IPS-NIHi11 (cell line): ENCODE measurements around the gene KDM4B.
"Not testable (repeated sequence)": the region's sequence is repeated elsewhere in the genome, so short reads cannot be mapped to it uniquely, and the experiment has no call there.

Experiments used
- DNase-seq: peaks from one replicate; pipeline ENCODE4 v3.0.0; 2012; ENCODE audit warnings: mixed read lengths, low spot score

Gene KDM4B

DNA sequence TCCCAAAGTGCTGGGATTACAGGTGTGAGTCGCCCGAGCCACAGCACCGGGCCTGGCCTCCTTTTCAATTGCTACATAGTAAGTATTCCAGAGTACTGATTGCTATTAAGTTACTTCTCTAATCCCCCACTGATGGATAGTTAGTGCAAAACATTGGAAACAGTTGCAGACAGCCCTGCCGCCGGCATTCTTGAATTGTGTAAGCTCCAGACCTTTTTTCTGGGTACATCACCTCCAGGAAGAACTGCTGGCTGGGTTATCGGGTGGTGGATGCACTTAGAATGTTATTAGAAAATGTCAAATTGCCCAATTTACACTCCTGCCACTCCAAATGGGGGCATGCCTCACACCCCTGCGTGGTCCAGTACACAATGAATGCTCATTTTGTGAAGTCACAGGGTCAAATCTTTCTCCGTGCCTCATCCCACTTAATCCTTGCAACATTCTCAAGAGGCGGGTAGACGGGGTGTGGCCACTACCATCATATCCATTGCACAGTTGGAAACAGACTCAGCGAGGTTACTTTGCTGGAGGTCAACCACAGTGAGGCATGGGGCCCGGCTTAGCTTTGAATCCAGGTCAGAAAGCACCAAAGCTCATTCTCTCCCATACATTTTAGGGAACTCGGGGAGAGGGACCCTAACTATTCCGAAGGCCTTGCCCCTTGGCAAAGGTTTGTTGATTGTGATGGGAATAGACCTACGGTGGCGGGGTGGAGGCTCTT lies 1.0 kb upstream of the KDM4B start:
- no peak for DNase-seq

DNA sequence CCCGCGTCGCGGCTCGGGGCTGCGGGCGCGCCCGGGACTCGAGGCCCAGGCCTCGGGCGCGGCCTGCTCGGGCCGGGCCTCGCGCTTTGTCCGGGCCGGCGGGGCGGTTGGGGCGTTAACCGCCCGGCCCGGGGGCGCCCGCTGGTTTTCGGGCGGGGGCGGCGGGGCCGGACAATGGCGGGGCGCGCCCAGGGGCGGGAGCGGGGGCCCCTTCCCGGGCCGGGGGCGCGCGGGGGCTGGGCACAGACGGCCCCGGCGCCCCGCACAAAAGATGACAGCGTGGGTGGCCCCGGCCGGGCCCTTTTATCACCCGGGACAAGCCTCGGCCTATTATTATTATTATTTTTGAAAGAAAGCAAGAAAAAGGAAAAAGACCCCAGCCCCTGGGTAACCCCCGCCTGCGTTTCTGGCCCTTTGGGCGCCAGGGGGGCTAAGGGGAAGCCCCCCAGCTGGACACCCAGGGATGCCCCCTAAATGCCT lies 419 bp downstream of the KDM4B start:
- DNase-seq, result no peak

DNA sequence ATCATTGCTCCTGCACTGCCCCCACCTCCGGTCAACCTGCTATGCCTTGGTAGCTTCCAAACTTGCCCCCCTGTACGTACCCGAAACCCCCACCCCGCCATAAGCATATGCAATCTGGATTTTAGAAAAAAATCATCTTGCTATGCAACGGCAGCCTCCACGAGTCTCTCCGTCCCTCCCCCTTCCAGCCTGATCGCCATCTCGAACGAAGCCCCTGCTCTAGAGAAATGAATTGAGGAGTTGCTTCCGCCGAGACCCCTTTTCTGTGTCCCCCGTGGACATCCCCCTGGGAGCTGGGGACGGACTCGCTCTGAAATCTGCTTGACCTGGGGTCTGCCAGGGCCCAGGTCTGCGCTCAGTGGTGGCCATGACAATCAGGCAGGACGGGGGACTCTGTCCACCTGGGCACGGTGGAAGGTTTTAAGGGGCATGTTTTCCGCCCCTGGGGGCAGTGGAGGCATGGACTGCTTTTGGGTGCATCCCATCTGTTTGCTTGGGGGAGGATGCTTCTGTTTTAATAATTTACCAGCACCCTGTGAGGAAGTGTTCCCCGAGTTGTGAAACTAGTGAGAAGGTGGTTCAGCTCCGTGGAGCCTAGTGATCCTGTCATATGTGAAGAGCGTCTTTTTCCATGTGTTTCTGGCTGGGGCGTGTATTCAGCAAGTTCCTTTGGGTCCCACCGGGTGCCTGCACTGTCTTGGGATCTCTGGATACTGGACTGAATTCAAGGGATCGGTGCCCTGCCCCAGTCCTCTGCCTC lies 1.0 kb downstream of the KDM4B start:
- DNase-seq, result no peak

DNA sequence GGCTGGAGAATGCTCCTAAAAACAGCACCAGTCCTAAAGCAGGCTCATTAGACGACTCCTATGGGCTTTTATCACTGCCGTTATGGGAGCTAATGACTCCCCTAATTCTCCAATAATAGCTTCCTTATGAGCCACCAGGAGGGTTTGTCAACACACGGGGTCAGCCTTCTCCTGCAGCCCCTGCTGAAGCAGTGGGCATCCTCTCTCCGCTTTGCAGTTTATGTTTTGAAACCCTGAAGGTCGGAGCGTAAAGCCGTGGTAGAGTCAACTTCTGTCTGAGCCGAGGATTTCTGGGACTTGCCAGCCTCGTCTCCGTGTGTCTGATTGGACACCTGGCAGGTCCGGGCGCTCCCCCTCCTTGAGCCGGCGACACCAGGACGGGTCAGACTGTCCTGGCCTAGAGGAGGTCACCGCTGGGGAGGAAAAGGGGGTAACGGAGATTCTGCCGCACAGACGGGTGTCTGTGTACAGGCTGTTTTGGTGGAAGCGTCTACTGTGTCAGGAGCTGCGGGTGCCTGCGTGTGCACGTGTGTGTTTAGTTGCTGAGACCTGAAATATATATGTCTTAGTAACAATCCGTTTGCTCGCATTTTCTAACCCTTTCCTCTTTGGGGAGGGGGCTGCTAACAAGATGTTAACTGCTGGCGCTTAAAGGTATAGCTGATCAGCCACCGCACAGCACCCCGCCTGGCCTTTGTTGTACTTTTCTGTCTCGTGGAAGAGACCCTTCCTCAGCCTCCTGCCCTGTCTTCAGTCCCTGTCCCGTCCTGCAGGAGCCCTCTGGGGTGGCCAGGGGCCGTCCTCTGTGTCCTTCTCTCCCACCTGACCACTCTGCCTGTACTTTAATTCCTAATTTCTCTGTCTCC lies 1.9 kb downstream of the KDM4B start:
- DNase-seq, result no peak

DNA sequence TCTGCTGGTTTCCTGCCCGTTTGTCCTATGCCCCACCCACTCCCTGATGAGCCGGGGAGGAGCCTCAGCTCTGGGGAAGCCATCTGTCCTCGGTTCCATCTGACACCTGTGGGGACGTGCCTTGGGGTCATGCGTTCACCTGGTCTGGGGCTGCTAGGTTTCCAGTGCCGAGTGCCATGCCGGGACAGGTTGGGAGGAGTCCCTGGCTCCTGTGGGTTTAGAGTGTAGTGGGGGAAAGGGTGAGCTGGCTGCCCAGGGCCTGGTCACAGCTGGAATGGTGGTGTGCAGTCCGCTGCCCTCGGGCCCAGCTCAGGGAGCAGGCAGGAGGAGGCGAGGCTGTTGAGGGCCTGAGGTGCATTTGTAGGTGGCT lies 2.5 kb downstream of the KDM4B start:
- DNase-seq, result peak; percentile 75

DNA sequence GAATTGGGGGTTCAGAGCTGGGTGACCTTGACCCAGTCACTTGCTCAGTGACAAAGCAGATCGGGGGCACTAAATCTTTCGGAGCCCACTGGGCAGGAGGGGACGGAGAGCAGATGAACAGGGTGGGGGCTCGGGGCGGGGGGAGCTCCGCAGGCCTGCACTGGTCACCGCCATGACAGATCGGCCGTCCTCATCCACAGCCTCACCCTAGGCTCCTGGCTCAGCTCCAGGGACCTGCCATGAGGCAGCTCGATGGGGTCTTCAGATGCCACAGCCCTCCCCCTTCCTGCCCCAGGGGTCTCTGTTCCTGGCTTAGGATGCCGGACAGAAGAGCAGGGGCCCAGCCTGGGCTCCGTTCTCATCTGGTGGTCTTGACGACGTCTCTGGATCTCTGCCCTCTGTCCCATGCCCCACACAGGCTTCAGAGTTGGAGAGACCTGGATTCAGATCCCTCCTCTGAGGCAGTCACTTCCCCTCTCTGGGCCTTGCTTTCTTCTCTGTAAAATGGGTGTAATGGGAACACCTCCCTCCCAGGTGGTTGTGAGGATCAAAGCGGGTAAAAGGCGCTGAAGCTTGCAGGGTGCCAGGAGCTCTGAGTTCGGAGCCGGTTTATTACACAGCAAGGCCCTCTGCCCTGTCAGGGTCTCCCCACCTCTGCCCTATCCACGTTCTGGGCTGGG lies 3.0 kb downstream of the KDM4B start:
- no peak for DNase-seq

DNA sequence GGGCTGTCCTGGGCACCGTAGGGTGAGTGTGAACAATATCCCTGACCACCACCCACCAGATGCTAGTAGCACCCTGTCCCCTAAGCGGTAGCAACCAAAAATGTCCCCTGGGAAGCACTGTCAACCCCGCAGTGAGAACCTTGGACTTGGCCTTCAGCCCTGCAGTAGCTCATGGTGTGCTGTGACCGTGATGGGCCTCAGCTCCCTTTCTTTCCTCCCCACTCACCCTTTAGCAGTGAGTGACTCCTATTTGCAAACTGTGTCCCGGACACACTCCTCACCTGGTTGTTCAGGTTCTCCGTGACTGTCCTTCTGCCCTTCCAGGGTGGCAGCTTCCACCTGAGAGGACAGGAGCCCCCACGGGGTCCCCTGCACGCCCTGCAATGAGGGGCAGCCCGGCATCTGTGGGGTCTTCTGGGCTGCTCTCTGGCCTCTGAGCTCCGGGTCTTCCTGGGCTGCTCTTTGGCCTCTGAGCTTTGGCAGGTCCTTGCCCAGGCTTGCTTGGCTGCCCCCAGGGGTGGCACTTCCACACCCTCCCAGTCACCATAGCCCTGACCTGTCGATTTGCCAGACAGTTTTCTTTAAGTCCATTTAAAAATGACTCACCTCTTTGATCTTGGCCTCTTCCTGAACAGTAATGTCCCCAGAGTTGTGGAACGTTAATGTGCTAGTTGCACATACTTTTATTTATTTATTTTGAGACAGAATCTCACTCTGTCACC lies 3.8 kb downstream of the KDM4B start:
- DNase-seq, result no peak

DNA sequence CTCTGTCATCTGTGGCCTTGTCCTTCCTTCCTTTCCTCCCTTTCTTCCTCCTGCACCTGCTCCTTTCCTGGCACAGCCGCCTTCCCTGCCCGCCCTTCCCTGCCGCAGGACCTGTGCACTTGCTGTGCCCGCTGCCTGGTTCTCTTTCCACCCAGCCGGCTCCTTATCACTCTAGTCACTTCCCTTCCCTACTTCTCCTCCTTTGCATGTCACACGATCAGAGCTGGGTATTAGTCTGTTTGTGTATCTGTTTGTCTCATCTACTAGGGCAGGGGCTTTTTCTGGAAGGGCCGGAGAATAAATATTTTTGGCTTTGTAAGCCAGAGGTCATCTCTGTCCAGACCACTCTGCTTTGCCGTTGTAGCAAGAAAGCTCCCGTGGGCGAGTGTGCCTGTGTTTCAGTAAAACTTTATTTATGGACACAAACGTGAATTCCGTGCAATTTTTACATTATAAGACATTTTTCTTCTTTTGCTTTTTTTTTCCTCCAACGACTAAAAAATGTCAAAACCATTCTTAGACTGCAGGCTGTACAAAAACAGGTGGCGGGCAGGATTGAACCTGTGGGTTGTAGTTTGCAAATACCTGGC lies 6.1 kb downstream of the KDM4B start:
- no peak for DNase-seq

DNA sequence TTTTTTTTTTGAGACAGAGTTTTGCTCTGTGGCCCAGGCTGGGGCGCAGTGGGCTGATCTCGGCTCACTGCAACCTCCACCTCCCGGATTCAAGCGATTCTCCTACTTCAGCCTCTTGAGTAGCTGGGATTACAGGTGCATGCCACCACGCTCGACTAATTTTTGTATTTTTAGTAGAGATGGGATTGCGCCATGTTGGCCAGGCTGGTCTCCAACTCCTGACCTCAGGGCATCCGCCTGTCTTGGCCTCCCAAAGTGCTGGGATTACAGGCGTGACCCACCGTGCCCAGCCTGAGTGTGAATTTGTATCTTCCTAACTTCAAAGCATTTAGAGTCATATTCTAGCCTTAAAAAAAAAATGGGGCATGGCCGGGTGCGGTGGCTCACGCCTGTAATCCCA lies 6.7 kb downstream of the KDM4B start:
- not testable (repeated sequence) for DNase-seq

DNA sequence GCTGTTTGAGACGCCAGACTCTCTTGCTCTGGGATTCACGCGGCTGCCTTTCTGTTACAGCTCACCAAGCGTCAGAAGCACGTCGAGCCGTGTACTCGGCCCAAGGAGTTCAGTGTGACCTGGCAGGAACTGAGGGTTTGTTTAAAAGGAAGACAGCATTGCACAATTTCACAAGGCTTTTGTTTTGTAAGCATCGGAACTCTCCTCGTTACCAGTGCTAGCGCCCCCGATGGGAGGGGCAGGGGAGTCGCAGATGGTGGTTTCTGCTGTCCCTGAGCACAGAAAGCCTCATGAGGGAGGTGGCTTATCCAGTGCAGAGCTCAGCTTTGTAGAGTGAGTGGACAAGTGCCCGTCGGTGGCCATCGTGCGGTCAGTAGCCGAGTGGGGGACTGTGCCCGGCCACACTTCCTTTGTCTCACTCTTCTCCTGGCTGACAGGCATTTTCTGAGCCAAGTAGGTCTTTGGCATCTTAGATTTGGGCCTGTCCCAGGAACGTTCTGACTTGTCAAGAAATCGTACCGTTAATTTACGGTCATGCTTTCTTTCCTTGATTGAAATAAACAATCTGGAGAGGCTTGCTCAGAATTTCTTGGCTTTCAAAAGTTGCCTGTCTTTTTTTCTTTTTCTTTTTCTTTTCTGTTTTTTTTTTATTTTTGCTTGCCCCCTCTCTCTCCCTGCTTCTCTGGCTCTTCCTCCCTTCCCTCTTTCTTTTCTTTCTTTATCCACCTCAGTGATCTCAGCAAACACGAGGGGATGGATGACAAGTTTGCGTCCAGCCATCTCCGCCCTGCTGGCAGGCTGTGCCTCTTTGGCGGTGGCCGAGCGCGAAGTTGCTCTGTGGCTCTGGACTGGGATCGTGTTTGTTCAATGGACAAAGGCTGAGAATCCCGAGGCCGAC lies 7.7 kb downstream of the KDM4B start:
- DNase-seq, result peak; percentile 63

DNA sequence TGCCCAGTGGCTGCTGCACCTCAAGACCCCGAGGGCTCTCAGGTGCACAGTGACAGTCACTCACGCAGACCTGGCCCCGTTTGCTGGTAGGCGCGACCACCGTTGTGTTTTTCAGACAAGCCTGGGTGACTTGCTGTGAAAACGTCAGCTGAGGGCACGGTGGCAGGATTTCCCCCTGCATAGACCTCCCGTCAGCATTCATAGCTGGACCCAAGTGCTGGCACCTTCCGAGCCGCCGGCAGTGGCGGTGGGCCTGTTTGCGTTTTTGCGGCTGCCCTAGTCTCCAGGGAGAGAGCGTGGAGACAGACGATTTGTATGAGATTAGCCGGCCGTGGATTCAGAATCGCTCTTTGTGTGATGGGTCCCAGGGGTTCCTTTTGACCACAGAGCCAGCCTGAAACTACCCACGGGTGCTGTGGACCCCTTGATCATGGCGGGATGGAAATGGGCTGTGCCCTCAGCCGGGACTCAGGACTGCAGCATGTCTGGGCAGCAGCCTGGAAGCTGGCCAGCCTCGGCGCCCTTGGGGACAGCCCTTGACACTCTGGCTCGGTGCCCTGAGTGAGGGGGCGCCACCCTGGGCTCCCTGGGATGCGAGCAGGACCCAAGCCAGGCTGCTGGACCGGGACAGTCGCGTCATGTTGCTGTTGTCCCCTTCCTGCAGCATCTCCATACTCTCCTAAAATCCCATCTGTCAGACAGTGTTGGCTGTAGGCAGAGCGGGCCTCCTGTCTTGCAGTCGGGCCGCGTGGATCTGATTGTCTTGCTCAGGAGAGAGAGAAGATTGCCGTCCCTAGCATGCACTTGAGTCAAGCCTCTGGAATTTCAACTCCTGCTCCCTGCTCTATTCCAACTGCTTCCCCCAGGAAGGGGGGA lies 8.6 kb downstream of the KDM4B start:
- DNase-seq, result no peak

DNA sequence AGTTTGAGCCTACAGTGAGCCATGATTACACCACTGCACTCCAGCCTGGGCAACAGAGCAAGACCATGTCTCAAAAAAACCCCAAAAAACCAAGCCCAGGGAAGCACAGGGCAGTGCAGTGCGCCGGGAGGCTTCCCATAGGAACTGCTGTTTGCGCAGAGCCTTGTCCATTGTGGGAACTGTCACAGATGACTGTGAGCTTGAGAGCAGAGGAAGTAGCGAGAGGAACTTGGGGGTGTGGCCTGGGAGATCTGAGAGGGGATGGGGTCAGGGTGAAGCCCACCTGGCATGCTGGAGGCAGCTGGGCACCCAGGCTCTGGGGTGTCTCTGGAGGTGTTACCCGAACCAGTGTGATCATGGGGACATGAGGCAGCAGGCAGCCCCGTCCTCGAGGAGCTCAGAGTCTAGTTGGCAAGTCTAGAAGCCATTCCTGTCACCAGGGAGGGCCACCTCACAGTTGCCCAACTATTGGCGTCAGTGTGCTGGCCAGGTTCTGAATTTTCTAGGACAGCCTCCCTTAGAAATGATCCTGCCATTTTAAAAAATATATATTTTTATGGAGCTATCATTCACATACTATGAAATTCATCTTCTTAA lies 10.4 kb downstream of the KDM4B start:
- DNase-seq, result no peak

DNA sequence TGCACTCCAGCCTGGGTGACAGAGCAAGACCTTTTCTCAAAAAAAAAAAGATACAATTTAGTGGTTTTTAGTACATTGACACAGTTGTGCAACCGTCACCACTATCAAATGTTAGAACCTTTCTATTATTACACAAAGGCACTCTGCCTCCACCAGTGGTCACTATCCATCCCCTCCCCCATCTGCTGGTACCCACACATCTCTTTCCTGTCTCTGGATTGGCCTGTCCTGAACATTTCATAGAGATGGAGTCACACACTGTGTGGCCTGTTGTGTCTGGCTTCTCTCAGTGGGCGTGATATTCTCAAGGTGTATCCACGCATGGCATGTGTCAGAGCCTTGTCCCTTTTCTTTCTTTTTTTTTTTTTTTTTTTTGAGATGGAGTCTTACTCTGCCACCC lies 11.2 kb downstream of the KDM4B start:
- no peak for DNase-seq

DNA sequence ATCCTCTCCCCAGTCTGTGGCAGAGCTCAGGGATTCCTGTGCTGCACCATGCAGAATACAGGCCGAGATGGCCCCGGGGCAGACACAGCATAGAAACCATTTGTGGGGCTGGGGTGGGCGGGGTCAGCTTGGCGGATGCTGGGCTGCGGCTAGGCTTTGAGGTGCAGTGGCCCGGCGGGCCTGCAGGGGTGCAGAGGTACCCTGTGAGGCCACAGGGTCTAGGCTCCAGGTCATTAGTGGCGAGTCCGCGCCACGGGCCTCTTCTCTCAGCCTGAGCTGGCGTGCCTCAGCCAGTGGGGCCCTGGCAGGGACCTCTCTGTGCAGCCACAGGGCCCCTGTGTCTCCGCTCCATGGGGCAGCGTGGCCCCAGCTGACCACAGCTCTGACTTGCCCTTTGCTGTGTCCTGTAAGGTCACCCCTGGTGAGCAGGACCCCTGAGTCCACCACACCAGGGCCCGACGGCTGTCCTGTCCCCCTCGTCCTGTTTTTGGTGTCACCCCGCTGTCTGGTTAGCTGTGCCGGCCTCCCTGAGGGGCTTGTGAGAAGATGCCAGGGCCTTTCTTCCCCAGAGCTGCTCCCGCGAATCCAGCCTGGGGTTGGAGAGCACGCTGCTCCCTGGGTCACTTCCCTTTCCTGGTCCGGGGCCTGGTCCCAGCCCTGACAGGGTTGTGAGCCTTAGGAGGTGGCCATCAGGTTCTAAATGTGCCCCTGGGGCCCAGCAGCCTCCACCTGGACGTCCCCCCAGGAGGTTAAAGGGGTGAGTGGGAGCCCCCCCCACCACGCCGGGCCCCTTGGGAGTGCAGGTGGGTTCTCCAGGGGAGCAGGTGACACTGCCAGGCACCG lies 12.1 kb downstream of the KDM4B start:
- peak; percentile 72 for DNase-seq

DNA sequence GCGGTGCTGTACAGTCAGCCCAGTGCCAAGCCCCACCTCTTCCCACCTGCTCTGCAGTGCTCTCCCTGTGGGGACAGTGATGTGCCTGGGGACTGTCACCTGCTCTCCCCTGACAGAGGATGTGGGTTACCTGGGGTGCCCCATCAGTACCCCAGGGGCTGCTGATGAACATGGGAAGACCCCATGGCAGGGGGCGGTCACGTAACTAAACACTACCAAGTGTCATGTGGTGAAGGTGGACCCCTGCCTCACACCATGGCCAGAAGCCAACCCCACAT lies 12.7 kb downstream of the KDM4B start:
- no peak for DNase-seq

DNA sequence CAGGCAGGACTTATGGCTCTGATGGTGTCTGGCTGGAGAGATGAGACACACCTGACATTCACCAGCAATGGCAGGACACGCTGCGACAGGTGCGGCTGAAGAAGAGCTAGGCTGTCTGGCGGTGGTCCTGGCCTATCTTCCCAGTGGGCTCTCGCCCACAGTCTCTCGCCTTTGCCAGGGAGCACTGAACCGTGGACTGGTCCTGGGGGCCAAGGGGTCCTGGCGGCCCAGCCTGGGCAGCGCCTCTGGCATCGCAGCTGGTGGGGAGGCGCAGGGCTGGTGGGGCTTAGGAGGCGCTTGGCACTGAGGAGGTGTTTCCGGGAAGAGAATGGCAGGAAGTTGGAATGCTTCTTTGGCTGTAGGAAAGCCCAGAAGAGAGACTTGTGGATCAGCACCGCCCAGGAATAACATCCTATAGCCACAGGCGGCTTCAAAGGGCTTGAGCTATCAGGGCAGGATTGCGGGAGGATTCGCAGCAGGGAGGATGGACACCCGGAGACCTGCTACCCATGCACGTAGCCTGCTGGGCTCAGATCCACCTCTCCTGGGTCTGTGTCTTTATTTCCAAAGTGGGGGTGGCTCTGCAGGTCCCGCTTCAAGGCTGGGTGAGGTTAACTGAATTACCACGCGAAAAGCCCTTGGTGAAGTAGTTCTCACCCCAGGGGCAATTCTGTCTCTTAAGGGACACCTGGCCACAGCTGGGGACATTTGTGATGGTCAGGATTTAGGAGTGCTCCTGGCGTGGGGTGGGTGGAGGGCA lies 14.6 kb downstream of the KDM4B start:
- DNase-seq, result no peak

DNA sequence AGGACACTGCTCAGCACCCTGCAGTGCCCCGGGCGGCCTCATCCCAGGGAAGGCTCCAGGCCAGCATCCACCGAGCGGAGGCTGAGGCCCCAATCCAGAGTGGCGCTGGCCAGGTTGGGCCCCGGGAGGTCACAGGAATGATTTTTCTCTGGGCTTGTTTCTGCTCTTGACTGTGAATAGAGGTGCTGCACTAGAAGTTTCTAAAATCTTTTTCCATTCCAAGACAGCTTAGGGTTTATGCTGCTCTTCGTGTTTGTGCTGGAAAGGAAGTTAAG lies 15.1 kb downstream of the KDM4B start:
- no peak for DNase-seq
